ENCODE results near the gene MYO1B. TPM values are rescaled to one million over a fixed set of nuclear protein-coding genes. Genes with fewer than 3 reads are reported as not detected.

The MYO1B gene
- total and polyA plus RNA-seq, 2 of the 4 experiments (the other 2 are of a cell fraction), result 57.2 to 116 TPM

- no peaks in the 10 kb centered on the region for H4K20me1 ChIP-seq (ENCODE audit: insufficient read depth, low read length)
- H4K8ac ChIP-seq (ENCODE audit: low read depth in 2 of 2, low read length in 2 of 2), result no peak overlapping the region
- no peaks in the 10 kb centered on the region for H3K27me3 ChIP-seq (ENCODE audit: control insufficient read depth, insufficient read depth, low read length)
- DNase-seq (no peak), ATAC-seq (ENCODE audit: low read depth) (no peak)
- no peak overlapping the region for H3K18ac ChIP-seq (ENCODE audit: low read depth, low read length)
- in situ Hi-C loops (cut with MboI; ENCODE audit: low sequenced_read_pairs), result no loop called here
- peaks cover 0 to 4% of the 10 kb centered on the region in 2 experiments; a peak in 2 of 4 replicates for H3K79me1 ChIP-seq (ENCODE audit: low read depth in 1 of 2, low read length in 2 of 2)
- CTCF ChIA-PET, result interaction anchor here (0.6 kb wide), 1 partner anchor 278 kb away, joined by 5 read pairs; no protein-coding TSS in a partner anchor
- no peak overlapping the region for H2BK120ac ChIP-seq (ENCODE audit: low read depth, low read length)
- no peak overlapping the region for H2AK5ac ChIP-seq (ENCODE audit: low read depth, low read length)
- no TSS peak for BruUV-seq (replicated peaks)
- H2AFZ ChIP-seq (replicated peaks; ENCODE audit: low read length, poor library complexity), result no peak overlapping the region
- no peak overlapping the region for H3K56ac ChIP-seq (ENCODE audit: extremely low read depth, insufficient read depth, low read length)
- H3K4me1 ChIP-seq (ENCODE audit: control insufficient read depth, insufficient read depth, low read length), result peaks cover 3% of the 10 kb centered on the region; the same call in 1 of the 2 replicates
- H3K4ac ChIP-seq (ENCODE audit: low read depth, low read length), result no peak overlapping the region
- no peak overlapping the region for H2BK15ac ChIP-seq (ENCODE audit: low read depth, low read length)
- no peak overlapping the region for H3K14ac ChIP-seq (replicated peaks; ENCODE audit: low read depth, low read length)
- peaks cover 7% of the 10 kb centered on the region; the same call in 1 of the 2 replicates for H3K9me1 ChIP-seq (ENCODE audit: insufficient read depth, low read length)
- no peak overlapping the region for H3K23ac ChIP-seq (ENCODE audit: low read depth, low read length)
- no peak overlapping the region for H4K5ac ChIP-seq (ENCODE audit: low read depth, low read length)
- 100% methylated on average over 2 of the region's 3 CpGs; no CpG with 5 or more reads in 1 of the 2 experiments for WGBS, 2 experiments (ENCODE audit: extremely low coverage in 2 of 2, insufficient read length in 1 of 2)
- dilution Hi-C loops (cut with HindIII; ENCODE audit: low sequenced_read_pairs, unreplicated experiment), result no loop called here
- TF ChIP-seq CEBPB (IDR thresholded peaks at IDR 0.05; ENCODE audit: low read depth, low read length) (no peak), MAZ (IDR thresholded peaks at IDR 0.05; ENCODE audit: borderline replicate concordance, low read depth, low read length) (no peak)
- H3K9me3 ChIP-seq (ENCODE audit: control insufficient read depth, insufficient read depth, low read length), result no peaks in the 10 kb centered on the region
- H3K4me2 ChIP-seq (ENCODE audit: low read depth, low read length), result no peak overlapping the region
- H3K4me3 ChIP-seq (ENCODE audit: insufficient read depth, low read depth, low read length), result no peak overlapping the region
- H3K36me3 ChIP-seq (ENCODE audit: control insufficient read depth, insufficient read depth, low read length), result no peaks in the 10 kb centered on the region
- H2BK5ac ChIP-seq (ENCODE audit: low read depth, low read length, poor library complexity, severe bottlenecking), result no peak overlapping the region
- H3K27ac ChIP-seq (ENCODE audit: insufficient read depth, low read length), result no peak overlapping the region
- no peak overlapping the region for H4K91ac ChIP-seq (ENCODE audit: insufficient read depth, low read depth, low read length)
- POLR2A ChIA-PET (ENCODE audit: unreplicated experiment), result no interaction called here
- no peak overlapping the region for H3K9ac ChIP-seq (ENCODE audit: low read depth, low read length)
- no peak overlapping the region for H2AK9ac ChIP-seq (replicated peaks; ENCODE audit: low read depth, low read length, poor library complexity)
- intact Hi-C loops (cut with micrococcal nuclease), result no loop called here
- H2BK20ac ChIP-seq (ENCODE audit: low read depth, low read length), result no peak overlapping the region
Observed at GRCh38 chr2:191222952-191223351, 22.3 kb upstream of the MYO1B start.

All from IMR-90 (cell line).